ENCODE results near the gene MGST3.
"Not testable (repeated sequence)": the region's sequence is repeated elsewhere in the genome, so short reads cannot be mapped to it uniquely, and the experiment has no call there.

The MGST3 gene

GRCh38 chr1:165629848-165630628, 996 bp upstream of the MGST3 start:
- no peak for DNase-seq

- DNase-seq = peak; percentile 34
These were observed 513 bp downstream of the MGST3 start for GRCh38 chr1:165631342-165632151.

- no peak for DNase-seq
These were observed 1.1 kb downstream of the MGST3 start for GRCh38 chr1:165632152-165632469.

GRCh38 chr1:165632491-165632890, 1.5 kb downstream of the MGST3 start:
- DNase-seq = no peak

GRCh38 chr1:165633614-165634013, 2.6 kb downstream of the MGST3 start:
- DNase-seq = no peak

GRCh38 chr1:165634154-165634921, 3.3 kb downstream of the MGST3 start:
- no peak for DNase-seq

GRCh38 chr1:165635329-165635728, 4.3 kb downstream of the MGST3 start:
- DNase-seq = no peak

GRCh38 chr1:165635823-165636222, 4.8 kb downstream of the MGST3 start:
- no peak for DNase-seq

GRCh38 chr1:165637427-165637826, 6.4 kb downstream of the MGST3 start:
- no peak for DNase-seq

GRCh38 chr1:165638211-165638610, 7.2 kb downstream of the MGST3 start:
- DNase-seq = not testable (repeated sequence)

- DNase-seq = no peak
These were observed 9.0 kb downstream of the MGST3 start for GRCh38 chr1:165639821-165640623.

GRCh38 chr1:165641231-165641987, 10.4 kb downstream of the MGST3 start:
- no peak for DNase-seq

GRCh38 chr1:165644064-165644735, 13.2 kb downstream of the MGST3 start:
- no peak for DNase-seq

GRCh38 chr1:165645654-165646366, 14.8 kb downstream of the MGST3 start:
- no peak for DNase-seq

GRCh38 chr1:165647517-165647916, 16.5 kb downstream of the MGST3 start:
- DNase-seq = no peak

GRCh38 chr1:165647970-165648369, 16.9 kb downstream of the MGST3 start:
- DNase-seq = no peak

GRCh38 chr1:165648919-165649572, 18.0 kb downstream of the MGST3 start:
- no peak for DNase-seq

- no peak for DNase-seq
These were observed 20.1 kb downstream of the MGST3 start for GRCh38 chr1:165650981-165651625.

- not testable (repeated sequence) for DNase-seq
These were observed 27.9 kb downstream of the MGST3 start for GRCh38 chr1:165658766-165659580.
